Measurements from ENCODE around the gene BMI1.
A peak's percentile ranks its signal among the peaks of the same experiment; 100 is the strongest.

The BMI1 gene

GRCh38 chr10:22366435-22366703, 45.5 kb downstream of the BMI1 start:
- no peak for DNase-seq (ENCODE audit: low read depth in 2 of 2)

GRCh38 chr10:22366771-22367170, 45.9 kb downstream of the BMI1 start:
- DNase-seq (ENCODE audit: low read depth in 2 of 2) = no peak

GRCh38 chr10:22367471-22367870, 46.6 kb downstream of the BMI1 start:
- no peak for DNase-seq (ENCODE audit: low read depth in 2 of 2)

- no peak for DNase-seq (ENCODE audit: low read depth in 2 of 2)
These were observed 47.5 kb downstream of the BMI1 start for GRCh38 chr10:22368402-22368801.

GRCh38 chr10:22368981-22369380, 48.1 kb downstream of the BMI1 start:
- no peak for DNase-seq (ENCODE audit: low read depth in 2 of 2)

- DNase-seq (ENCODE audit: low read depth in 2 of 2) = no peak
These were observed 48.7 kb downstream of the BMI1 start for GRCh38 chr10:22369434-22370072.

GRCh38 chr10:22370320-22370719, 49.4 kb downstream of the BMI1 start:
- DNase-seq (ENCODE audit: low read depth in 2 of 2) = no peak

GRCh38 chr10:22372298-22372697, 51.4 kb downstream of the BMI1 start:
- no peak for DNase-seq (ENCODE audit: low read depth in 2 of 2)

GRCh38 chr10:22372917-22373316, 52.0 kb downstream of the BMI1 start:
- no peak for DNase-seq (ENCODE audit: low read depth in 2 of 2)

- DNase-seq (ENCODE audit: low read depth in 2 of 2) = no peak
These were observed 53.7 kb downstream of the BMI1 start for GRCh38 chr10:22374489-22375126.

GRCh38 chr10:22379059-22379458, 58.2 kb downstream of the BMI1 start:
- DNase-seq (ENCODE audit: low read depth in 2 of 2) = peak; percentile 11 to 38
